GM12873 (cell line): ENCODE results near the gene SUSD3.

ENCODE experiments used
- TF ChIP-seq, protein P1 (sequence below): IDR thresholded peaks from 2 replicates; pipeline ENCODE4 v1.5.1; 2012; ENCODE audit warnings: low read depth, mild to moderate bottlenecking, moderate library complexity, low read length, control low read depth; ENCODE audit not compliant: insufficient read depth; ENCODE audit errors: missing control alignments

Gene SUSD3

GRCh38 chr9:93058355-93059010 lies at the start of gene SUSD3:
SUSD3 (plus strand) TSS chr9:93058701; CDS start chr9:93058743, 42 bp downstream.
- TF ChIP-seq, protein P1, sequence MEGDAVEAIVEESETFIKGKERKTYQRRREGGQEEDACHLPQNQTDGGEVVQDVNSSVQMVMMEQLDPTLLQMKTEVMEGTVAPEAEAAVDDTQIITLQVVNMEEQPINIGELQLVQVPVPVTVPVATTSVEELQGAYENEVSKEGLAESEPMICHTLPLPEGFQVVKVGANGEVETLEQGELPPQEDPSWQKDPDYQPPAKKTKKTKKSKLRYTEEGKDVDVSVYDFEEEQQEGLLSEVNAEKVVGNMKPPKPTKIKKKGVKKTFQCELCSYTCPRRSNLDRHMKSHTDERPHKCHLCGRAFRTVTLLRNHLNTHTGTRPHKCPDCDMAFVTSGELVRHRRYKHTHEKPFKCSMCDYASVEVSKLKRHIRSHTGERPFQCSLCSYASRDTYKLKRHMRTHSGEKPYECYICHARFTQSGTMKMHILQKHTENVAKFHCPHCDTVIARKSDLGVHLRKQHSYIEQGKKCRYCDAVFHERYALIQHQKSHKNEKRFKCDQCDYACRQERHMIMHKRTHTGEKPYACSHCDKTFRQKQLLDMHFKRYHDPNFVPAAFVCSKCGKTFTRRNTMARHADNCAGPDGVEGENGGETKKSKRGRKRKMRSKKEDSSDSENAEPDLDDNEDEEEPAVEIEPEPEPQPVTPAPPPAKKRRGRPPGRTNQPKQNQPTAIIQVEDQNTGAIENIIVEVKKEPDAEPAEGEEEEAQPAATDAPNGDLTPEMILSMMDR: no peak

DNA sequence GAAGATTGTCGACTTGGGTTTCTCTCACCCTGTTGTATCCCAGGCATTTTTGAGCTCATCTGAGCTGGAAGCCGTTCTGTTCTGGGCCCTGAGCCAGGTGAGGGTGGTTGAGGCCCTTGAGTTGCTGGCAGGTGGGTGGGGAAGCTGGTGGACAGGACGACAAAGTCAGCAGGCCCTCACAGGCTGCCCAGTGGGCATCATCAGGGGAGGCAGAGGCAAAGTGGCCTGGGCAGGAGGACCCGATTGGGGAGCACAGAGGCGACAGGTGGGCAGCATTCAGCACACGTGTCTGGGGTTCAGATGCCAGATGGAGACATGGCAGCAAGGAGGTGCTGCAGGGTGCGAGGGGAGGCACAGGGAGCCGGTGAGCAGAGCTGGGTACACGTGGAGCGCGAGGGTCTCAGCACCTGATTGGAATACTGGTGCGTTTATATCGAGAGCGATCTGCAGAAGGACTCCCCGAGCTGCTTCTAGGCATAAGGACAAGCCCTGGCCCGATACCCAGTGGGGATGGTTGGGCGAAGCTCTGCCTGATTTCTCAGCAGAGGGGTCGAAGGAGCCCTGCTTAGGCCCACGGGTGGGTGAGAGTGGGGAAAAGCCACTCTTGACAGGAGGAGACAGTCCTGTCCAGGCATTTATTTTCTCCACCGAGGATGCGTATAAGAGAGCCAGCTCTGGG lies 49.0 kb upstream of the SUSD3 start:
- TF ChIP-seq, protein P1: no peak

DNA sequence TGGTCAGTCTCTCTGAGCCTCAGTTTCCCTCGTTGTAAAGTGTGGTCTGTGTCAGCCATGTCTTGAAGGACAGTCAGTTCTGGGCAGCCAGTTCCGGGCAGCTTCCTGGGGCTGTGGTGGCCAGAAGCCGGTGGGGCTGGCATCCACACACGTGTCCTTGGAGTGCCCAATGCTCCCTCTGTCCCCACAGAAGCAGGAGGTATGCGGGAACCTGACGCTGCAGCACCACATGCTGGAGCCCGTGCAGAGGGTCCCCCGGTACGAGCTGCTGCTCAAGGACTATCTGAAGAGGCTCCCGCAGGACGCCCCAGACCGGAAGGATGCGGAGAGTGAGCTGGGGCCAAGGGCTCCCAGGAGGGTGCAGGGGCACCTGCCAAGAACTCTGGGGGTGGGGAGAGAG lies 48.4 kb upstream of the SUSD3 start:
- TF ChIP-seq, protein P1: no peak

- TF ChIP-seq, protein P1: no peak
Observed at GRCh38 chr9:93010704-93011103, 47.8 kb upstream of the SUSD3 start.

GRCh38 chr9:93011114-93011513 lies 47.4 kb upstream of the SUSD3 start:
- TF ChIP-seq, protein P1: no peak

DNA sequence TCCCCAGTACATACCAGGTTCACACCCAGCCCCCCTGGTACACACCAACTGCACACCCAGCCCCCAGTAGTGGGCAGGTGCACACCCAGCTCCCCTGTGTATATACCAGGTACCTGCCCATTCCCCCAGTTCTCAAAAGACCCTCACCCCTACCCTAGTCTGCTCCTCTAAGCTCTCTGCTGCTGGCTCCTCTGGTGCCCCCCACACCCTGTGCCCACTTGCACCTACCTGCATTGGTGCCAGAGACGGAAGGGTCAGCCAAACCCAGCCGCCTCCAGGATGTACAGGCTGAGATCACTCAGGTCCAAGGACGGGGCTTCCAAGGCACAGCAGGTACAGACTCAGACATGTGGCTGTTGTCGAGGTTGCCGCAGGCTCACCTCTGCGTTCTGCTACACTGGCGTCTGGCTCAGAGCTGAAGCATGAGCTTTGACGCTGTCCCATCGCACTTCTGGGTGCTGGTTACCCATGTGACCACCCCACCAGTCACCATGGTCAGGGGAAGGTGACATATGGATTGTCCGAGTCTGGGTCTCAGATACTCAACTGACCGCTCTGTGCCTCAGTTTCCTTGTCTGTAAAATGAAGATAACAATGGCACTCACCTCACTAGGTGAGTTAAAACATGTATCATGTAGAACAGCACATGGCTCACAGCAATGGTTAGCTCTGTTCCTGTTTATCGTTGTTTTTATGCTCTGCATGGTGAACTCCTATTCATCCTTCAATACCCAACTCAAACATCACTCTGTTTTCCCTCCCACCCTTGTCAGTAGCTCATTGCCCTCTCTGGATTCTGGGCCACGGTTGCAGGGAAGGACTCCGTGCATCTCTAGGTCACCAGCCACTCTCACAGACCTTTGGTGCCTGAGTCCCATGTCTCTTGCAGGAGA lies 45.3 kb upstream of the SUSD3 start:
- TF ChIP-seq, protein P1: no peak
